HepG2 (cell line): ENCODE measurements around the gene TPRN. TPM values are rescaled to one million over a fixed set of nuclear protein-coding genes. Genes with fewer than 3 reads are reported as not detected.

Experiments
- ARID4A ChIP-seq: sonication (generic); formaldehyde crosslinking; IDR thresholded peaks from 2 replicates; pipeline ENCODE4 v1.5.0; 2020; ENCODE audit warnings: mild to moderate bottlenecking, missing genetic modification reagents, borderline replicate concordance
- ATM ChIP-seq: fragments of 450-650 bp; IDR thresholded peaks from 2 replicates; pipeline ENCODE4 v1.7.1; 2017; ENCODE audit warnings: mild to moderate bottlenecking, borderline replicate concordance
- CAMTA2 ChIP-seq: sonication (generic); formaldehyde crosslinking; IDR thresholded peaks from 2 replicates; pipeline ENCODE4 v1.4.0; 2020; ENCODE audit warnings: mild to moderate bottlenecking, missing genetic modification reagents, borderline replicate concordance
- GATA4 ChIP-seq: sonication (generic); IDR thresholded peaks from 2 replicates; pipeline ENCODE4 v1.6.1; 2016; ENCODE audit warnings: antibody characterized with exemption, low read depth, borderline replicate concordance
- JUNB ChIP-seq: sonication (generic); formaldehyde crosslinking; IDR thresholded peaks from 2 replicates; pipeline ENCODE4 v1.8.0; 2022; ENCODE audit warnings: missing genetic modification reagents, mild to moderate bottlenecking, borderline replicate concordance
- NCOR1 ChIP-seq: fragments of 200-600 bp; sonication (generic); IDR thresholded peaks from 2 replicates; pipeline ENCODE4 v1.7.0; 2017; ENCODE audit warnings: antibody characterized with exemption, low read length, borderline replicate concordance
- PTBP1 ChIP-seq: fragments of 200-400 bp; formaldehyde crosslinking; IDR thresholded peaks from 2 replicates; pipeline ENCODE4 v1.6.1; 2018; ENCODE audit warnings: low read length, low read depth; ENCODE audit not compliant: poor library complexity, severe bottlenecking
- SRSF9 ChIP-seq: fragments of 200-400 bp; formaldehyde crosslinking; IDR thresholded peaks from 2 replicates; pipeline ENCODE4 v1.6.1; 2018; ENCODE audit warnings: borderline replicate concordance, mild to moderate bottlenecking, low read depth, low read length; ENCODE audit not compliant: insufficient read depth, poor library complexity, severe bottlenecking
- ZBTB3 ChIP-seq: sonication (generic); formaldehyde crosslinking; IDR thresholded peaks from 2 replicates; pipeline ENCODE4 v1.4.0; 2020; ENCODE audit warnings: low read depth, mild to moderate bottlenecking, moderate library complexity, missing genetic modification reagents, borderline replicate concordance
- ZBTB38 ChIP-seq: sonication (generic); formaldehyde crosslinking; IDR thresholded peaks from 2 replicates; pipeline ENCODE4 v1.5.1; 2020; ENCODE audit warnings: mild to moderate bottlenecking, missing genetic modification reagents
- ZNF382 ChIP-seq: sonication (generic); formaldehyde crosslinking; IDR thresholded peaks from 2 replicates; pipeline ENCODE4 v1.5.0; 2020; ENCODE audit warnings: missing genetic modification reagents, mild to moderate bottlenecking, borderline replicate concordance
- ZNF766 ChIP-seq: sonication (generic); formaldehyde crosslinking; IDR thresholded peaks from 2 replicates; pipeline ENCODE4 v1.5.0; 2020; ENCODE audit warnings: missing genetic modification reagents, borderline replicate concordance
- ZSCAN5A ChIP-seq: sonication (generic); formaldehyde crosslinking; IDR thresholded peaks from 2 replicates; pipeline ENCODE4 v1.8.0; 2022; ENCODE audit warnings: mild to moderate bottlenecking, missing genetic modification reagents, borderline replicate concordance
- polyA plus RNA-seq, 8 experiments: library from polyadenylated mRNA; depleted of rRNA in 3 of 8; stranded (reverse) in 7 of 8; unstranded in 1 of 8; fragments of >200 nt; fragmentation: Illumina TruSeq in 4 of 8; extraction: Trizol in 4 of 8; gene quantifications; 2 replicates each; pipeline versions ENCODE4 v1.2.1 to v1.2.3, GENCODE V29; 2011 to 2016; ENCODE audit warnings: low read depth in 4 of 8, missing spikeins in 1 of 8, mixed read lengths in 1 of 8; ENCODE audit not compliant: insufficient read depth in 1 of 8
- total RNA-seq, 5 experiments: library from RNA; depleted of rRNA; stranded (reverse); fragments of >200 nt; fragmentation: Illumina TruSeq; extraction: Trizol; gene quantifications; 2 replicates each; pipeline ENCODE4 v1.2.3, GENCODE V29; 2016; ENCODE audit warnings: low read depth in 1 of 5
- TF ChIP-seq, protein P1 (sequence below): sonication (generic); formaldehyde crosslinking; IDR thresholded peaks from 2 replicates; pipeline ENCODE4 v1.5.0; 2020; ENCODE audit warnings: missing genetic modification reagents, mild to moderate bottlenecking, borderline replicate concordance
- TF ChIP-seq, protein P2 (sequence below): sonication (generic); formaldehyde crosslinking; IDR thresholded peaks from 2 replicates; pipeline ENCODE4 v1.4.0; 2020; ENCODE audit warnings: mild to moderate bottlenecking, missing genetic modification reagents
- TF ChIP-seq, protein P3 (sequence below): sonication (generic); formaldehyde crosslinking; IDR thresholded peaks from 2 replicates; pipeline ENCODE4 v1.5.1; 2020; ENCODE audit warnings: missing genetic modification reagents, mild to moderate bottlenecking, borderline replicate concordance
- TF ChIP-seq, protein P4 (sequence below): IDR thresholded peaks from 2 replicates; pipeline ENCODE4 v1.6.1; 2016

The TPRN gene
- total and polyA plus RNA-seq, 2 of the 13 experiments (the other 11 are each of a cell fraction or from before 2014, with no cell fraction given): 10.1 to 19.2 TPM

GRCh38 chr9:137235424-137236237, 35.1 kb upstream of the TPRN start (continued):
- TF ChIP-seq JUNB (CRISPR knock-in tag) (no peak), GATA4 (no peak), ZNF382 (CRISPR knock-in tag) (no peak), ARID4A (no peak), ZNF766 (CRISPR knock-in tag) (no peak), ATM (no peak), ZSCAN5A (0 out of 2 replicates have a peak, but pooled peaks have one; percentile 43), NCOR1 (no peak), PTBP1 (no peak), SRSF9 (no peak), ZBTB38 (CRISPR knock-in tag) (no peak), ZBTB3 (no peak), CAMTA2 (CRISPR knock-in tag) (no peak)
- TF ChIP-seq, protein P1, sequence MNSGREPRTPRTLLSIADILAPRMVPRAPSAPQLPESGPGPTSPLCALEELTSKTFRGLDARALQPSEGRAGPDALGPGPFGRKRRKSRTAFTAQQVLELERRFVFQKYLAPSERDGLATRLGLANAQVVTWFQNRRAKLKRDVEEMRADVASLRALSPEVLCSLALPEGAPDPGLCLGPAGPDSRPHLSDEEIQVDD (CRISPR knock-in tag): no peak
- TF ChIP-seq, protein P2, sequence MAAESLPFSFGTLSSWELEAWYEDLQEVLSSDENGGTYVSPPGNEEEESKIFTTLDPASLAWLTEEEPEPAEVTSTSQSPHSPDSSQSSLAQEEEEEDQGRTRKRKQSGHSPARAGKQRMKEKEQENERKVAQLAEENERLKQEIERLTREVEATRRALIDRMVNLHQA (CRISPR knock-in tag): no peak
- TF ChIP-seq, protein P3, sequence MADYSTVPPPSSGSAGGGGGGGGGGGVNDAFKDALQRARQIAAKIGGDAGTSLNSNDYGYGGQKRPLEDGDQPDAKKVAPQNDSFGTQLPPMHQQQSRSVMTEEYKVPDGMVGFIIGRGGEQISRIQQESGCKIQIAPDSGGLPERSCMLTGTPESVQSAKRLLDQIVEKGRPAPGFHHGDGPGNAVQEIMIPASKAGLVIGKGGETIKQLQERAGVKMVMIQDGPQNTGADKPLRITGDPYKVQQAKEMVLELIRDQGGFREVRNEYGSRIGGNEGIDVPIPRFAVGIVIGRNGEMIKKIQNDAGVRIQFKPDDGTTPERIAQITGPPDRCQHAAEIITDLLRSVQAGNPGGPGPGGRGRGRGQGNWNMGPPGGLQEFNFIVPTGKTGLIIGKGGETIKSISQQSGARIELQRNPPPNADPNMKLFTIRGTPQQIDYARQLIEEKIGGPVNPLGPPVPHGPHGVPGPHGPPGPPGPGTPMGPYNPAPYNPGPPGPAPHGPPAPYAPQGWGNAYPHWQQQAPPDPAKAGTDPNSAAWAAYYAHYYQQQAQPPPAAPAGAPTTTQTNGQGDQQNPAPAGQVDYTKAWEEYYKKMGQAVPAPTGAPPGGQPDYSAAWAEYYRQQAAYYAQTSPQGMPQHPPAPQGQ: no peak
- TF ChIP-seq, protein P4, sequence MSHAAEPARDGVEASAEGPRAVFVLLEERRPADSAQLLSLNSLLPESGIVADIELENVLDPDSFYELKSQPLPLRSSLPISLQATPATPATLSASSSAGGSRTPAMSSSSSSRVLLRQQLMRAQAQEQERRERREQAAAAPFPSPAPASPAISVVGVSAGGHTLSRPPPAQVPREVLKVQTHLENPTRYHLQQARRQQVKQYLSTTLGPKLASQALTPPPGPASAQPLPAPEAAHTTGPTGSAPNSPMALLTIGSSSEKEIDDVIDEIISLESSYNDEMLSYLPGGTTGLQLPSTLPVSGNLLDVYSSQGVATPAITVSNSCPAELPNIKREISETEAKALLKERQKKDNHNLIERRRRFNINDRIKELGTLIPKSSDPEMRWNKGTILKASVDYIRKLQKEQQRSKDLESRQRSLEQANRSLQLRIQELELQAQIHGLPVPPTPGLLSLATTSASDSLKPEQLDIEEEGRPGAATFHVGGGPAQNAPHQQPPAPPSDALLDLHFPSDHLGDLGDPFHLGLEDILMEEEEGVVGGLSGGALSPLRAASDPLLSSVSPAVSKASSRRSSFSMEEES: peak; percentile 48; the same call in 1 of the 2 replicates
